Epithelial cell of esophagus (primary cell): ENCODE results near the gene C10orf120.

ENCODE experiments used
- DNase-seq: peaks from one replicate; pipeline ENCODE4 v3.0.0; 2010; ENCODE audit warnings: low read depth
- H3K4me3 ChIP-seq: 2 replicates; pipeline ENCODE4 v1.5.1; 2011; ENCODE audit warnings: mild to moderate bottlenecking, low read length, control low read depth
- TF ChIP-seq, protein P1 (sequence below): IDR thresholded peaks from 2 replicates; pipeline ENCODE4 v1.5.1; 2011; ENCODE audit warnings: low read depth, mild to moderate bottlenecking, low read length, control low read depth, inconsistent platforms; ENCODE audit not compliant: insufficient read depth; ENCODE audit errors: missing control alignments

Gene C10orf120

DNA sequence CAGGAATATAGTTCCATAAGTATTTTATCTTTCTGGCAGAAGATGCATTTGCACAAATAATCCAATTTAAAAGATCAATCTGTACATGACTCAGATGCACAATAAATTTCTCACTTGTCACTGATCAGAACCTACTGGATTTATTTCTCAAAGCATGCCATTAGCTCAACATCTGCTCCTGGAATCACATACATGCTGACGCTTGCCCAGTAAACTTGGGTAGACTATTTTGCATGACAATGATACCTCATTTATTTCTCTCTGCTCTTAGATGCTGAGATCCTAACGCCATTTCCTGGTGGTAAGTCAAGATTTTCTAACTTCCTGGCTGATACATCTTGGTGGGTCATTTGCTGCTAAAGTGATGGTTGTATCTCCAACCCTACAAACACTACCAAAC is 33.8 kb upstream of the C10orf120 start:
- TF ChIP-seq, protein P1, sequence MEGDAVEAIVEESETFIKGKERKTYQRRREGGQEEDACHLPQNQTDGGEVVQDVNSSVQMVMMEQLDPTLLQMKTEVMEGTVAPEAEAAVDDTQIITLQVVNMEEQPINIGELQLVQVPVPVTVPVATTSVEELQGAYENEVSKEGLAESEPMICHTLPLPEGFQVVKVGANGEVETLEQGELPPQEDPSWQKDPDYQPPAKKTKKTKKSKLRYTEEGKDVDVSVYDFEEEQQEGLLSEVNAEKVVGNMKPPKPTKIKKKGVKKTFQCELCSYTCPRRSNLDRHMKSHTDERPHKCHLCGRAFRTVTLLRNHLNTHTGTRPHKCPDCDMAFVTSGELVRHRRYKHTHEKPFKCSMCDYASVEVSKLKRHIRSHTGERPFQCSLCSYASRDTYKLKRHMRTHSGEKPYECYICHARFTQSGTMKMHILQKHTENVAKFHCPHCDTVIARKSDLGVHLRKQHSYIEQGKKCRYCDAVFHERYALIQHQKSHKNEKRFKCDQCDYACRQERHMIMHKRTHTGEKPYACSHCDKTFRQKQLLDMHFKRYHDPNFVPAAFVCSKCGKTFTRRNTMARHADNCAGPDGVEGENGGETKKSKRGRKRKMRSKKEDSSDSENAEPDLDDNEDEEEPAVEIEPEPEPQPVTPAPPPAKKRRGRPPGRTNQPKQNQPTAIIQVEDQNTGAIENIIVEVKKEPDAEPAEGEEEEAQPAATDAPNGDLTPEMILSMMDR: no peak
- H3K4me3 ChIP-seq: no peak overlapping the region
- DNase-seq: peak; percentile 34

DNA sequence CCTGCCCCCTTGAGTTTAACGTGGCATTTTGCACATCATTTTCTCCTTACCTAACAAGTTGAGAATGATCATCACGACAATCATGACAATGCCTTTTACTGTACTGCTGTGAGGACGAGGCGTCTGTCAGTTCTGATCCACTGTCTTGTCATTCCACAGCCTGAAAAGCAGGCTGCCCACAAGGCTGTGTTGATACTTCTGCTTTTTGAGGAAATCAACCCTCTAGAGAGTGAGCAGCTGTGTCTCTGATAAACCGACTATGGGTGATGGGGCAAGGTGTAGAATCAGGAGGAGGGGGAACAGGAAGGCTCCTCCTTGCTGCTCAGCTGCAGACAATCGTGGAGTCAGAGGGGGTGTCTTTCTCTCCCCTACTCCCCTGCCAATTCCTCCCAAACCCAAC is 30.6 kb upstream of the C10orf120 start:
- no peak overlapping the region for H3K4me3 ChIP-seq
- no peak for DNase-seq
- TF ChIP-seq, protein P1: no peak

DNA sequence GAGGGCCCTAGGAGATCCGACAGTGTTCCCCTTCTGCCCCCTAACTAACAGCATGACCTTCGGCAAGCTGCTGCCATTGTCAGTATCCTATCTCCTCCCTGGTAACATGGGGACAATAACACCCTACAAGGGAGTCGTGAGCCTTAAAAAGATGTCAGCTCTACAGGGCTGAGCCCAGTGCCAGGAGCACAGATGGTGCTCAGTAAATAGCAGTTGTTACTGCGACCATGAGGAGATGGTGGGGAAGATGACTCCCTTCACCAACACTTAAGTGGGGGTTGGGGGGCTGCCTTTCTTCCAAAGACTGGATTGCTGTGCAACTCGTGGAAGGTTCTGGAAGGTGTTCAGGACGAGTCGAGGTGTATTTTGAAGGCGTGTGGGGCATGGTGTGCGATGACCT is 29.5 kb upstream of the C10orf120 start:
- H3K4me3 ChIP-seq: no peak overlapping the region
- TF ChIP-seq, protein P1: no peak
- no peak for DNase-seq

DNA sequence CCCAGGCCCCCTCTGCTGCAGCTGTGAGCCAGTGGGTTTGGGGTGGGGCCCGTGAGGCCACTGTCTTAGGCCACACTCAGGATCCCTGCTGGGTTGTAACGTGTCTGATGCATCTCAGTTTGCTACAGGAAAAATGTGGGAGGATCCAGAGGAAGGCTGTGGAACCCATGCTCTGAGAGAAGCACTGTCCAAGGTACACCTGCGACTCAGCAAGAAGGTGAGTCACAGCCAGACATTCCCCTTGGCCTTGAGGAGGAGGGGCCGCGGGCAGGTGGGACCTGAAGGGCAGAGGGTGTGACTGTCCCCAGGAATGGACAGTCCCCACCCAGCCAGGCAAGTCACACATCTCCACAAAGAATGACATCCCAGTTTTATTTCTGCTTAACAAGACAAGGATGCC is 27.8 kb upstream of the C10orf120 start:
- DNase-seq: peak; percentile 31
- H3K4me3 ChIP-seq: no peak overlapping the region
- TF ChIP-seq, protein P1: no peak

DNA sequence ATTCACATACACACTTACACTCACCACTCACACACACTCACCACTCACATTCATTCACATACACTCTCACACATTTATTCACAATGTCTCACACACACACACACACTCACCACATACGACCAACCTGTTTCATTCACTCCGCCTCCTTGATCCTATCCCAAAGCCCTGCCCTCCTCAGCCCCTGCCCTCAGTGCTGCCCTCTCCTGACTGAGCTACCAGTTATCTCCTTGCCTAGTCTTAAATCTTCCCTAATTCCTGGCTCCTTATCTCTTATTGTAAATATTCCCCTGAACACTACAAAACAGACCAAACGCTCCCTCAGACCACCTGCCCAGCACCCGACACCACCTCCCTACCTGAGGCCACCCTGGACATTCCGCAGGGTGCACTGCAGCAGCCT is 26.1 kb upstream of the C10orf120 start:
- DNase-seq: peak; percentile 12
- H3K4me3 ChIP-seq: no peak overlapping the region
- TF ChIP-seq, protein P1: no peak

DNA sequence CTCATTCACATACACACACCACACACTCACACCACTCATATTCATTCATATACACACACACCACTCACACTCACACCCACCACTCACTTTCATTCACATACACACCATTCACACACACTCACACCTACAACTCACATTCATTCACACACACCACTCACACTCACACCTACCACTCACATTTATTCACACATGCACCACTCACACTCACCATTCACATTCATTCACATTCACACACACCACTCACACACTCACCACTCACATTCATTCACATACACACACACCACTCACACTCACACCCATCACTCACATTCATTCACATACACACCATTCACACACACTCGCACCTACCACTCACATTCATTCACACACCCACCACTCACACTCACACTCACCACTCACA is 25.4 kb upstream of the C10orf120 start:
- TF ChIP-seq, protein P1: no peak
- DNase-seq: no peak
- H3K4me3 ChIP-seq: no peak overlapping the region

DNA sequence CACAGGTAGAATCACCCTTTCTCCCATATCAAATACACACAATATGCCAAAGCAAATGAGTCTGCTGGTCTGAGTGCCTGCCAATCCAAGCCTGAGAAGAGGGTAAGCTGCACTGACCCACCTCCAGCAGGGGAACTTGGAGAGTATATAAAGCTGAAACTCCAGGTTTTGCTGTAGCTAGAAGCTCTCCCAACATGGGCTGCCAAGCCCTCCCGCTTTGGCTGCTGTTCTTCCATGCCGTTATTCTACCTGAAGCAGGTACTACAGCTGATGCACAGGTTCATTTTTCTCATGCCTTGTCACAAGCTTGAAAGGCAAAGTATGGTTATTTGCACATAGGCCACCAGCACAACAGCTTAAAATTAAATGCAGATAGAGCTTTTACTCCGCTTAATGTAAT is 21.5 kb upstream of the C10orf120 start:
- no peak for DNase-seq
- H3K4me3 ChIP-seq: no peak overlapping the region
- TF ChIP-seq, protein P1: no peak
